HG03354 (cell line): ENCODE results near the gene NCOA1.
"Not testable (repeated sequence)": the region's sequence is repeated elsewhere in the genome, so short reads cannot be mapped to it uniquely, and the experiment has no call there.

Experiments
- ATAC-seq: cut with Tn5 transposase; IDR thresholded peaks from one replicate; pipeline ENCODE4 v1.9.1; 2021; ENCODE audit warnings: mild to moderate bottlenecking; ENCODE audit not compliant: unreplicated experiment, poor library complexity, severe bottlenecking

Gene NCOA1

DNA sequence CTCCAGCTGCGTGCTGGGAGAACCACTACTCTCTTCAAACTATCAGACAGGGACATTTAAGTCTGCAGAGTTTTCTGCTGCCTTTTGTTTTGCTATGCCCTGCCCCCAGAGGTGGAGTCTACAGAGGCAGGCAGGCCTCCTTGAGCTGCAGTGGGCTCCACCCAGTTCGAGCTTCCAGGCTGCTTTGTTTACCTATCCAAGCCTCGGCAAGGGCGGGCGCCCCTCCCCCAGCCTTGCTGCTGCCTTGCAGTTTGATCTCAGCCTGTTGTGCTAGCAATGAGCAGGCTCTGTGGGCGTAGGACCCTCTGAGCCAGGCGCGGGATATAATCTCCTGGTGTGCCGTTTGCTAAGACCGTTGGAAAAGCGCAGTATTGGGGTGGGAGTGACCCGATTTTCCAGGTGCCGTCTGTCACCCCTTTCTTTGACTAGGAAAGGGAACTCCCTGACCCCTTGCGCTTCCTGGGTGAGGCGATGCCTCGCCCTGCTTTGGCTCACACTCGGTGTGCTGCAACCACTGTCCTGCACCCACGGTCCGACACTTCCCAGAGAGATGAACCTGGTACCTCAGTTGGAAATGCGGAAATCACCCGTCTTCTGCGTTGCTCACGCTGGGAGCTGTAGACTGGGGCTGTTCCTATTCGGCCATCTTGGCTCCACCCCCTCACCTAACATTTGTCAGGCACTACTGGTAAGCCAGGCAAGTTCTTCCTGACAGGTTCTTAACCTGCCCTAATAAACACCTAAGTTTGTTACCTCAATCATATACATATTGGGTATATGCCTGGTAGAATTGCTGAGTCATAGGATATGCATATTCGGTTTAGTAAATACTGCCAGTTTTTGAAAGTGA lies 315.0 kb downstream of the NCOA1 start:
- ATAC-seq = not testable (repeated sequence)

DNA sequence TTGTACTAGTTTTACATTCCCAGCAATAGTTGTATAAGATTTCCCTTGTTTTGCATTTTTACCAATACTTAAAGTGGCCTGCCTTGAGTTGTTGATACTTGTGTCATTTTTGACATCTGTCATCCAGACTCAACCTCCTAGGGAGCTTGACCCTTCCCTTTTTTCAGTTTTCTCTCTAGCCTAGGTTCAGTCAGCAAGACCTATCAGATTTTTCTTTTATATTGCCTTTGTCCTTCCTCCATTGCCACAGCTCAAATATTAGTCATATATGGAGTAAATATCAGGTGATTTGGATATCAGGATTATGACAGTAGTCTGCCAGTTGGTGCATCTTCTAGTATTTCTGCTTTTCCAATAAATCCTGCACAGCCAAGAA lies 315.6 kb downstream of the NCOA1 start:
- no peak for ATAC-seq

DNA sequence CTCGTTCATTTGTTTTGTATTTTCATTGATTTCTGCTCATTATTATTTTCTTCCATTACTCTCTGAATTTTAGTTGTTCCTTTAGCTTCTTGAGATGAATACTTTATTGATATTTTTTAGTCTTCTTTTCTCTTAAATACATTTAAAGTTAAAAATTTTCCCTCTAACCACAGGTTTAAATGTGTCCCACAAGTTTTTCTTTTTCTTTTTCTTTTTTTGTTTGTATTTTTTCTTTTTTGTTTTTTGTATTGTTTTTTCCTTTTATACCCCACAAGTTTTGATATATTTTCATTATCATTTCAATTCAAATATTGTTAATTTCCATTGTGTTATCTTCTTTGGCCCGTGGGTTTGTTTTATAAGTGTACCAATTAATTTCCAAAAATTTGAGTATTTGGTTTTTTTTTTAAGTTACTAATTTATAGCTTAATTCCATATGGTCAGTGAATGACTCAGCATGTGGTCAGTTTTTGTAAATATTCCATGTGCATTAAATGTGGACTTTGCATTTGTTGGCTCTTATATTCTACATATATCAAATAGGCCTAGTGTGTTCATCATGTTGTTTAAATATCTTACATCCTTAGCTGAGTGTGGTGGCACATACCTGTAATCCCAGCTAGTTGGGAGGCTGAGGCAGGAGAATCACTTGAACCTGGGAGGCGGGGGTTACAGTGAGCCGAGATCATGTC lies 318.4 kb downstream of the NCOA1 start:
- ATAC-seq = no peak

DNA sequence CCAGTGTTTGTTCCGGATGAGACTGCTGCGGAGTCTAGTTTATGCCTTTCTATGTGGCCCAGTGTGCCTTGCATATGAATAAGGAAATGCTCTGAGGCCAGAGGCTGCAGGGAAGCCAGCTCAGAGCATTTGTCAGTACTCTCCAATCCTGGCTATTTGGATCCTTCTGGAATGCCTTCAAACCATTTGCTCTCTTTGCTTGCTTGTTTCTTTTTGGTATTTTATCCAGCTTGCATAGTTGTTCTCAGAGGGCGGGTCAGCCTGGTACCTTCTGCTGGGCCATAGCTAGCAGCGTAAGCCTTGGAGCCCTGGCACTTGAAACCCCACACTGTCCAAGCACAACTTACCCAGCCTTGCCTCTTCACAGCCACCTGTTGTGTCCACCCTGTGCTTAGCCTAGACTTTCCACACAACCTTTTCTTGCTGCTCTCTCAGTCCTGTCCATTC lies 322.7 kb downstream of the NCOA1 start:
- ATAC-seq = no peak

DNA sequence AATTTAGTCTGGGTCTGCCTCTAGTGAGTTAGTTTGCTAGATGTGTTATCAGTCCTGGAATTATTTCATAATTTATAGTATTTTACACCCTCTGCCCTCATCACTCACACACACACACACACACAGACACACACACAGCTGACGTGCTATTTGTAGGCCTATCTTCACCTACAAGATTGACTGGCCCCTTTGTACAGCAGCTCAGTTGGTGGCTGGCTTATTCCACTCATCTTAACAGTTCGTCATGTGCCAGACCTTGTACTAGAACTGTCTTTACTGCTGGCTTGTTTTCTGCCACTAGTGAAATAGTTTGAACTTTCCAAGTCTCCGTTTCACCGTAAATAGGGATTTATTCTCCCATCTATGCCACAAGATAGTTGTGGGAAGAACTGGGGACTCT lies 323.5 kb downstream of the NCOA1 start:
- no peak for ATAC-seq

DNA sequence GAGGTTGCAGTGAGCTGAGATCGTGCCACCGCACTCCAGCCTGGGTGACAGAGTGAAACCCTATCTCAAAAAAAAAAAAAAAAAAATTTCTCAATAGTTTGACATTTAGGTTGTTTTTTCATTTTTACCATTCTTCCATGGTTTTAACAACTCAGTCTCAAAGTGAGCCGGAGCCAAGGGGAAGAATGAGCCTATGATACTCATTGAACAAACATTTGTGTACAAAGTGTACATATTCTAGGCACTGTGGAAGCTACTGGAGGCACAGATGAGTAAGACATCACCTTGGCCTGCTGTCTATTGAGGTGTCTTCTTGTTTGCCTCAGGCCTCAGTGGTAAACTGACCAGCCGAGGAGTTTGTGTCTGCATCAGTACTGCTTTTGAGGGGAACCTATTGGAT lies 324.1 kb downstream of the NCOA1 start:
- ATAC-seq = no peak

DNA sequence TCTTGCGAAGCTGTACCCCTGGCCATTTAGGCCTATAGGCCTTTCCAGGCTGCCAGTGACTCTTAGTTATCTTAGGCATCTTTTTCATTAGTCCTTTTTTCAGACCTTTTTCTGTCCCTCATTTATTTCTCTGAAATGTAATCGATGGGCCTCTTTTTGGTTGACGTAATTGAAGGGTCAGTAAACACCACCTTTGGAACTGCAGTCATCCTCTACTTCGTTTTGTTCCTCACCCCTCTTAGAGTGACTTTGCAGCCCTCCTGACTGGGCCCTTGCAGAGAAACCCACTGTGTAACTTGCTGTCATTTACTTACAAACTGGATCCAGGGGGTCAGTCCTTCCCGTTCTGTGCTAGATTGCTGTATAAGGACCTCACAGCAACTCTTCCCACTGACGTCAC lies 325.4 kb downstream of the NCOA1 start:
- ATAC-seq = no peak

DNA sequence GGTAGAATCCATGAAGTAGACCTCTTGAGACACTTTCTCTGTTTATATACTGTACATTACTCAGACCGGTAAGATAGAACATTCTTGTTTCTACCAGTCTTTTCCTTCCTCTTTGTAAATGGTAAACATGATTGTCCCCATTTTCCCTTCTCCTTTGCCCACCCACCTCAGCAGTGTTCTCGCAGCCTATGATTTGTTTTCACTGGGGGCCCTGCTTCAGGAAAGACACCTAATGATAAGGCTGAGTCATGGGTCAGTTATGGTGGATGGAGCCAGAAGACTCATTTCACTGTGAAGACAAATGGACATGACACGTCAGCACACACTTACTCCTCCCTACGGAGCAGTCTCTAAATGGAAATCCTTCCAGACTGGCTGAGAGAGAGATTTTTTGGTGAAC lies 325.8 kb downstream of the NCOA1 start:
- ATAC-seq = no peak

DNA sequence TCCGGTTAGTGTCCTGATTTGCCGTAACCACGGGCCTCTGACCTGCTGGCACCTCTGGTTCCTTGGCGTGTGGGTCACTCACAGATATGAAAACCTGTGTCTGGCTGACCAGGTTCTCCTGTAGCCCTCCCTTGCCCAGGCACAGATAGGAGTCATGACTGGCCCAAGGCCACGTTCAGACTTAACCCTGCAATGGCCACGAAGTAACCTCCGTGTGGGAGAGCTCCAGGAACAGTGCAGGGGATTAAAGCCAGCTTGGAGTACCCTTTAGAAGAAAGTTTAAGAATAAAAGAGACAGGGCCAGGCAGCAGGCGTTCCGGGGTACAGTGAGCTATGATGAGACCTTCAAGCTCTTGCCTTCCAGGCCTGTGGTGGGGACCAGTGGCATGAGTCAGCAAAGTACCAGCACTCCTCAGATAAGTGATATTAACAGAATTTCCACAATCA lies 327.7 kb downstream of the NCOA1 start:
- ATAC-seq = no peak

DNA sequence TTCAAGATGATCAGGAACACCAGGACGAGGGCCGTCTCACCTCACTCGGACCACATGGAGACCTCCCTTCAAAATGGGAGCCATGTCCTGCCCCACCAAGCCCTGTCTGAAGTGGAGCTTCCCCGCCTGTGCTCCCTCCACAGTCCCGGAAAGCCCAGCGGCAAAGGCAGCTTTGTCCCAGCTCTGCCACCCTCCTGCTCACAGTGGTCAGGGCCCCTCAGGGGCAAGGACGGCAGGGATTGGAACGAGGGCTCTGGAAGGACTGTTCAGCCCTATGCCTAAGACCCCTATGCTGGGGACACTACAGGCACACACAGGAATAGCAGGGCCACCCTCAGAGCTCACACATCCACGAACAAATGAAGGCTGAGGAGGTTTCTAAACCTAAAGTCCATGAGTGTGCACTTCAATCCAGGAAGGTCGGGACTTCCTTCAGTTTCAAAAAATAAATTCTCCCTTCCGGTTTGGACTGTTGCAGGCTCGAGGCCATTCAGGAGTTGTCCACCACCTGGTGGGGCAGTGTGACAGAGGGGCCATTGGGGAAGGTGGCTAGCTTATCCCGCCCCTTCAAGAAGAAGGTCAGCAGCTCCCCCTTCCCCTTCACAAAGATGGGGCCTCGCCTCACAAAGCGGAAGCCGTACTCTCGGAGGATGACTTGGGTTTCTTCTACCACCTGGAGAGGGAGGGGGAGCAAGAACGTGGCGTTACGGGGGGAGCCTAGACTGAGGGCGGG lies 328.6 kb downstream of the NCOA1 start:
- no peak for ATAC-seq

DNA sequence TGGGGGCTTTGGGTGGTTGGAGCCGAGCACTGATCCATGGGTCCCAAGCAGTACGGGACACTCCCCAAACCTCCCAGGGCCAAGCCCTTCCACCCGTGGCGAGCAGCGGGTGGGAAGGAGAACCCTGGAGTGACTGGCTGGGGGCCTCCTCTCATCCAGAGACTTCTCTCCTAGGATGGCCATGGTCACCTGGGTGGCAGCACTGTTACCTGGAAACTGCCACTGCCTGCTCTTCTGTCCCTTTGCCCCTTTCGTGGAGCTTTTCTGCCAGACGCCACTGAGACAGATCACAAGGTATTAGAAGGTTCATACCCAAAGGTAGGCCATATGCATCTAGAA lies 329.1 kb downstream of the NCOA1 start:
- no peak for ATAC-seq
